ENCODE results near the gene EXT2. TPM values are rescaled to one million over a fixed set of nuclear protein-coding genes. Genes with fewer than 3 reads are reported as not detected.

The EXT2 gene
- total RNA-seq, 4 donors from 2014 or later, result 47.8 to 80.4 (median 68.0) TPM

DNA sequence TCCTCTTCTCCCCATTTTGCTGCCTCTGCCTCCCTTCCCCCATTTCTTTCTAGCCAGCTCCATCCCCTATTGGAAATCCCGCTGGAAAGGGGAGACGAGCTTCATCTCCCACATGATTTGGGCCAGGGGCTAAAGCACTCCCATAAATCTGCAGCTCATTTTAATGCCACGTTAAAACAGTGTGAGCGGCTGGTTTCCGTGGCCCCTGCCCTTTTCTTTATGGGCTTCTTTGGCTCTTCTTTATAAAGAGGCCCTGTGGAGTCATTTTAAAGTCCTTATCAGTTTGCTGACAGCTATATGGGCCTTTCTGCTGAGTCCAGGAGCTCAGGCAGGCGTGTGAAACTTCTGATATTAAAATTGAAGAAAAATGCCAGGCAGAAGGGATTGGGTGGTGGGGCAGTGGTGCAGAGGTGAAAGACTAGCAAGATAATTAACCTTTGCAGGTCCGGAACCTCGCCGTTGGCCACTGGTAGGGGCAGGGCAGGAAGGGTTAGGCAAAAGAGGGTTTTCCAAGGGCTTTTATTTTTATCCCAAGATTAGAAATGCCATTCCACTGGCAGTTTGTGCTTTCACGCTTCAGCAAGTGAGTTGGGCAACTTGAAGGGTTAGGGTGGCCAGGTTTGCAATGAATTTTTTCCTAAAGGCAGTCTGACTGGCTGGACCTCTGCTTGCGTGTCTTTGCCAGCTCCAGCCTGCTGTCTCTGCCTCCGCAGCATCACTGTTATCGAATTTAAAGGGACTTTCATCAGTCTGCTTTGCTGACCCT is 44.3 kb downstream of the EXT2 start:
- no peak overlapping the region for H3K4me3 ChIP-seq
- H3K36me3 ChIP-seq, result peaks cover 3 to 40% (median 7%) of the 10 kb centered on the region in 4 donors
- no peaks in the 10 kb centered on the region for H3K9me3 ChIP-seq
- intact Hi-C loops (cut with DNase I), result no loop called here
- H3K4me1 ChIP-seq, result peaks cover 0 to 25% (median 12%) of the 10 kb centered on the region in 4 donors
- H3K27ac ChIP-seq (replicated peaks in 1 of 4), result no peak overlapping the region
- DNase-seq (ENCODE audit: extremely low spot score), result no peak
- WGBS, result 86% methylated on average over 13 of the region's 13 CpGs
- TF ChIP-seq, protein P1, sequence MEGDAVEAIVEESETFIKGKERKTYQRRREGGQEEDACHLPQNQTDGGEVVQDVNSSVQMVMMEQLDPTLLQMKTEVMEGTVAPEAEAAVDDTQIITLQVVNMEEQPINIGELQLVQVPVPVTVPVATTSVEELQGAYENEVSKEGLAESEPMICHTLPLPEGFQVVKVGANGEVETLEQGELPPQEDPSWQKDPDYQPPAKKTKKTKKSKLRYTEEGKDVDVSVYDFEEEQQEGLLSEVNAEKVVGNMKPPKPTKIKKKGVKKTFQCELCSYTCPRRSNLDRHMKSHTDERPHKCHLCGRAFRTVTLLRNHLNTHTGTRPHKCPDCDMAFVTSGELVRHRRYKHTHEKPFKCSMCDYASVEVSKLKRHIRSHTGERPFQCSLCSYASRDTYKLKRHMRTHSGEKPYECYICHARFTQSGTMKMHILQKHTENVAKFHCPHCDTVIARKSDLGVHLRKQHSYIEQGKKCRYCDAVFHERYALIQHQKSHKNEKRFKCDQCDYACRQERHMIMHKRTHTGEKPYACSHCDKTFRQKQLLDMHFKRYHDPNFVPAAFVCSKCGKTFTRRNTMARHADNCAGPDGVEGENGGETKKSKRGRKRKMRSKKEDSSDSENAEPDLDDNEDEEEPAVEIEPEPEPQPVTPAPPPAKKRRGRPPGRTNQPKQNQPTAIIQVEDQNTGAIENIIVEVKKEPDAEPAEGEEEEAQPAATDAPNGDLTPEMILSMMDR (IDR thresholded peaks at IDR 0.05), result no peak
- no peak for TF ChIP-seq POLR2A (IDR thresholded peaks at IDR 0.05; ENCODE audit: low read depth)
- no peak for TF ChIP-seq EP300 (IDR thresholded peaks at IDR 0.05)
- no peak for TF ChIP-seq POLR2AphosphoS5 (IDR thresholded peaks at IDR 0.05)
- H3K27me3 ChIP-seq, result no peaks in the 10 kb centered on the region

DNA sequence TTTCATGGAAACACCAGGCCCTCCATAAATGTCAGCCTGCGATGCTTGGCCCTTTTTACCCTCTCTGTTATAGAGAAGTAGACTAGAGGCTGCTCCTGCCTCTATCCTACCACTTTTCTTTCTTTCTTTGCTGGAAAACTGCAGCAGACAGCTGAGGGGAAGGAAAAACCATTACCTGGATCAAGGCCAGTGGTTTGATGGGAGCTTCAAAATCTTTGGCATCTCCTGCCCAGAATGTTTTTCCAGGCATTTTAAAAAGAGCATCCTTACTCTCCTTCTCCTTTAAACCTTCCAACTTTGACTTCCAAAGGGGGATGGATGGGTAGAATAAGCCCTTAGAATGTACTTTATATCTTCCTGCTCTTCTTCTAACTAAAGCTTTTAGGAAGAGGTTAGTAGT is 44.9 kb downstream of the EXT2 start:
- Histone ChIP-seq H3K4me1 (peaks cover 0 to 27% (median 16%) of the 10 kb centered on the region in 4 donors), H3K9me3 (no peaks in the 10 kb centered on the region), H3K36me3 (peaks cover 0 to 38% (median 3%) of the 10 kb centered on the region in 4 donors), H3K4me3 (no peak overlapping the region), H3K27ac (replicated peaks in 1 of 4) (no peak overlapping the region), H3K27me3 (no peaks in the 10 kb centered on the region)
- TF ChIP-seq, protein P1 (IDR thresholded peaks at IDR 0.05), result no peak
- DNase-seq (ENCODE audit: extremely low spot score), result no peak
- WGBS, result 92% methylated on average over 1 of the region's 1 CpG
- intact Hi-C loops (cut with DNase I), result no loop called here

DNA sequence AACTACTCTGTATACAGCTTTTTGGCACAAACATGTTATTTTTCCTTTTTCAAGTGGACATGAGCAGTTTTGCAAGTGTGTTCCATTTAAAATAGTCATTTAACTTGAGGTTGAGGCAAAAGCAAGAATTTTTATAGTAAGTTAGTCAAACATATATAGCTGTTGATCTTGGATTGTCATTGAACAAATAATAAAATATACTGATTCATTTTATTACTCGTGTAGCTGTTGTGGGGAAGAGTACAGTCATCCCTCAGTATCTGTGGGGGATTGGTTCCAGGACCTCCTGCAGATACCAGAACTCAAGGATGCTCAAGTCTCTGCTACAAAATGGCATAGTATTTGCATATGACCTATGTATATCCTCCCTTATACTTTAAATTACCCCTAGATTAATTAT is 45.3 kb downstream of the EXT2 start:
- no peak overlapping the region for H3K27ac ChIP-seq (replicated peaks in 1 of 4)
- TF ChIP-seq POLR2AphosphoS5 (IDR thresholded peaks at IDR 0.05), result no peak
- intact Hi-C loops (cut with DNase I), result no loop called here
- H3K36me3 ChIP-seq, result peaks cover 0 to 37% (median 2%) of the 10 kb centered on the region in 4 donors
- H3K27me3 ChIP-seq, result no peaks in the 10 kb centered on the region
- WGBS, result 0% methylated on average over 1 of the region's 1 CpG
- no peak overlapping the region for H3K4me3 ChIP-seq
- H3K9me3 ChIP-seq, result no peaks in the 10 kb centered on the region
- DNase-seq (ENCODE audit: extremely low spot score), result no peak
- peaks cover 0 to 27% (median 16%) of the 10 kb centered on the region in 4 donors for H3K4me1 ChIP-seq

DNA sequence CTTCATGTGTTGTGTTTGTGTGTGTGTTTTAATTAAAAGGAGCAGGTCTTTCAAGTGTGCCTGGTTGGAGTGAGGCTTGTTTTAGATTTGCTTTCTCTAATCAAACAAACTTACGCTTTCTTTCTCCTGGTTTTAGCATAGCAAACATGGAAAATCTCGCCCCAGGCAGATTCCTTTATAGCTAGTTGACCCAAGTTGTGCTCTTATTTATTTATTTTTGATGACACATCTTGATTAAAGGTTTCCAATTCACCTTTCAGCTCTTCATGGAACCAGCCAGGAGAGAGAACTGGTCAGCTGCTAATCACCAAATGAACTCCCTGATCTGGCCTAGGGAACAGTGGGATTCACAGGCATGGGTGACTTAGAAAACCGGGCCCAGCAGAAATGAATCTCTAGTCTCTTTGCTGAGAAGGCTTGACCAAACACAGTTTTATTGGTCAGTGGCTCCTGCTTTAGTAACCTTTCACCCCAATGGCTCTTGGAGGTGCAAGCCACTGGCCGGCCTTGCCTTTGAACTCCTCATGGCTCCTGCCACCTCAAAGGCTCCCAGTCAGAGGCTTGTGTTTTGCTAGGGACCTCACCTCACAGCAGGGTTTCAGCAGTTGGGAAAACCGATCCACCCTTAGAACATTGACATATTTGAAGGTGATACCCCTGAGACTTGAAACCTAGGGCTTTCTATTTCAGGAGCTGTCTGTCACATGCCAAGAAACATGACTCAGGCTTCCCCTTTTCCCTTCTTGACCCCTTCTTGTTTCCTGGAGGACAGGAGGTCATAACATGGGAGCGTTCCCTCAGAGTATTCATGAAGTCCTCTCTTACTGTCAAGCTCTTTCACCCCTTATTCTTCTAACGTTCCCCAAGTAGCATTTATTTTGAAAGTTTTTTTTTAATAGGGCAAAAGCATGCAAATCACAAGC is 48.8 kb downstream of the EXT2 start:
- WGBS, result 87% methylated on average over 7 of the region's 7 CpGs
- Histone ChIP-seq H3K4me1 (peaks cover 0 to 33% (median 18%) of the 10 kb centered on the region in 4 donors), H3K27ac (replicated peaks in 1 of 4) (no peak overlapping the region), H3K4me3 (no peak overlapping the region), H3K27me3 (no peaks in the 10 kb centered on the region), H3K9me3 (no peaks in the 10 kb centered on the region), H3K36me3 (peaks cover 0 to 47% (median 0%) of the 10 kb centered on the region in 4 donors)
- intact Hi-C loops (cut with DNase I), result no loop called here
- no peak for DNase-seq (ENCODE audit: extremely low spot score)
- no peak for TF ChIP-seq EP300 (IDR thresholded peaks at IDR 0.05)
- no peak for TF ChIP-seq POLR2A (IDR thresholded peaks at IDR 0.05; ENCODE audit: low read depth)
- TF ChIP-seq, protein P1 (IDR thresholded peaks at IDR 0.05), result no peak
- no peak for TF ChIP-seq POLR2AphosphoS5 (IDR thresholded peaks at IDR 0.05)
